Aorta (tissue), 5 donors: ENCODE results near the gene UBE2E1. TPM values are rescaled to one million over a fixed set of nuclear protein-coding genes. Genes with fewer than 3 reads are reported as not detected.

Source experiments
- ATAC-seq: fragments of 200-7000 bp; cut with Tn5 transposase; one replicate; pipeline ENCODE4 v1.9.1; 2022; ENCODE audit warnings: moderate library complexity; ENCODE audit not compliant: low FRiP score
- DNase-seq, 2 donors: peaks; one replicate each; pipeline ENCODE4 v3.0.0-alpha.2; 2020
- H3K27ac ChIP-seq, 2 donors: one replicate each; pipeline ENCODE4 v1.5.1; 2013; ENCODE audit warnings: low read length in 2 of 2, mild to moderate bottlenecking in 2 of 2, moderate library complexity in 2 of 2, control low read depth in 1 of 2, inconsistent platforms in 1 of 2, low read depth in 1 of 2
- H3K27me3 ChIP-seq, 2 donors: one replicate each; pipeline ENCODE4 v1.6.1; 2013; ENCODE audit warnings: control low read depth in 1 of 2, low read length in 1 of 2, mild to moderate bottlenecking in 1 of 2, moderate library complexity in 1 of 2; ENCODE audit not compliant: insufficient read depth in 2 of 2, control insufficient read depth in 1 of 2
- H3K36me3 ChIP-seq, 2 donors: one replicate each; pipeline ENCODE4 v1.6.1; 2013; ENCODE audit warnings: control low read depth in 1 of 2, low read length in 1 of 2, mild to moderate bottlenecking in 1 of 2; ENCODE audit not compliant: insufficient read depth in 2 of 2, control insufficient read depth in 1 of 2
- H3K4me1 ChIP-seq, 2 donors: one replicate each; pipeline ENCODE4 v1.6.1; 2013; ENCODE audit warnings: low read length in 2 of 2, control low read depth in 1 of 2, mild to moderate bottlenecking in 1 of 2, moderate library complexity in 1 of 2; ENCODE audit not compliant: insufficient read depth in 2 of 2, control insufficient read depth in 1 of 2
- H3K4me3 ChIP-seq, 2 donors: one replicate each; pipeline ENCODE4 v1.5.1; 2013; ENCODE audit warnings: low read length in 2 of 2, control low read depth in 1 of 2, mild to moderate bottlenecking in 1 of 2
- H3K9me3 ChIP-seq: one replicate; pipeline ENCODE4 v1.6.1; 2013; ENCODE audit warnings: mild to moderate bottlenecking, low read length; ENCODE audit not compliant: control insufficient read depth
- WGBS, 2 donors: extraction: QIAGEN DNeasy Blood & Tissue Kit; methylation state at CpG; one replicate each; pipeline ENCODE4 v1.1.7; 2013; 5-methylcytosine and 5-hydroxymethylcytosine counted together
- intact Hi-C, 2 donors: fragments of 100-400 bp; cut with DNase I; formaldehyde crosslinking; loops; one replicate each; pipeline versions ENCODE4 v1.14.2 to v1.15.0; 2022
- polyA plus RNA-seq, 2 donors: library from polyadenylated mRNA; stranded (reverse); fragments of 200-250 nt; gene quantifications; one replicate each; pipeline ENCODE4 v1.2.3, GENCODE V29; 2013
- total RNA-seq, 2 donors: library from RNA; stranded (reverse); fragmentation: NEBNext Ultra II Directional; extraction: Animal tissue kit (Norgen Biotek cat#: 25700); gene quantifications; one replicate each; pipeline ENCODE4 v1.2.1, GENCODE V29; 2021
- donor health status: healthy with polysubstance abuse.
- donor health status: Bipolar disorder and iron deficiency.
- donor health status: DM: no; HTN: no; CAD: no.
- donor health status: DM: no; HTN: no; CAD: no.
- donor health status: DM: yes; HTN: yes; CAD: no.

Gene UBE2E1
- total and polyA plus RNA-seq, 4 donors: 62.2 to 128 (median 92.0) TPM

- H3K27me3 ChIP-seq: no peaks in the 10 kb centered on the region
- no peaks in the 10 kb centered on the region for H3K9me3 ChIP-seq
- intact Hi-C loops: loop anchor here in 1 of 2 donors (10.0 kb wide), 1 partner anchor 802 kb away; no protein-coding TSS in a partner anchor
- no peaks in the 10 kb centered on the region for H3K36me3 ChIP-seq
- ATAC-seq (no peak), DNase-seq (no peak)
- WGBS, 2 donors: 96 to 97% methylated on average over 28 of the region's 28 CpGs
- no peak overlapping the region for H3K27ac ChIP-seq
- no peak overlapping the region for H3K4me3 ChIP-seq
- no peaks in the 10 kb centered on the region for H3K4me1 ChIP-seq
Measured at GRCh38 chr3:23882487-23882918, 76.7 kb downstream of the UBE2E1 start.

GRCh38 chr3:23884481-23884880, 78.7 kb downstream of the UBE2E1 start:
- Histone ChIP-seq H3K4me1 (no peaks in the 10 kb centered on the region), H3K4me3 (no peak overlapping the region), H3K27ac (no peak overlapping the region), H3K27me3 (no peaks in the 10 kb centered on the region), H3K9me3 (no peaks in the 10 kb centered on the region), H3K36me3 (no peaks in the 10 kb centered on the region)
- ATAC-seq (no peak), DNase-seq (no peak)
- 84 to 88% methylated on average over 2 of the region's 2 CpGs for WGBS, 2 donors
- intact Hi-C loops: loop anchor here in 1 of 2 donors (10.0 kb wide), 1 partner anchor 800 kb away; no protein-coding TSS in a partner anchor

GRCh38 chr3:23885210-23885609, 79.5 kb downstream of the UBE2E1 start:
- no peaks in the 10 kb centered on the region for H3K4me1 ChIP-seq
- ATAC-seq (no peak), DNase-seq (no peak)
- WGBS, 2 donors: 77 to 80% methylated on average over 6 of the region's 6 CpGs
- H3K4me3 ChIP-seq: no peak overlapping the region
- no peak overlapping the region for H3K27ac ChIP-seq
- H3K27me3 ChIP-seq: no peaks in the 10 kb centered on the region
- intact Hi-C loops: loop anchor here in 1 of 2 donors (10.0 kb wide), 1 partner anchor 800 kb away; no protein-coding TSS in a partner anchor
- H3K9me3 ChIP-seq: no peaks in the 10 kb centered on the region
- H3K36me3 ChIP-seq: peaks cover 0 to 2% of the 10 kb centered on the region in 2 donors

DNA sequence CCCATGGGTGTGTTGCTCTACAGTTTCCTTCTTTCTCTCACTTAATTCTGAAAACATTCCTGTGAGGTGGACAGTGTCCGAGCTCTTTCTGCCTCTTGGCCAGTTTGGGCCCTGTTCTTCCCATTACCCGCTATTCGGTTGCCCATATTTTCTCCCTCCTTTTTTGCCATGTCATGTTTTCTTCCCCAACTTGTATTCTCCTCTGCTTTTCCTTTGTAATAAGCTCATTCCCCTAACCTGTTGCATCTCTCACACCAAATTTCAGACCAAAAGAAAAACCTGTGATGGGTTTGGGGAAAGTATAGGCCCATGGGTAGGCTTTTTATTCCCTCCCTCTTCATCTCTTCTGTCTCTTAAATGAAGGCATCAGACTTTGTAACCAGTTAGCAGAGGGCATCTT, 80.6 kb downstream of the UBE2E1 start:
- no peaks in the 10 kb centered on the region for H3K4me1 ChIP-seq
- intact Hi-C loops: loop anchor here in 1 of 2 donors (10.0 kb wide), 1 partner anchor 798 kb away; no protein-coding TSS in a partner anchor
- 92 to 93% methylated on average over 3 of the region's 3 CpGs for WGBS, 2 donors
- no peak for DNase-seq
- no peak overlapping the region for H3K4me3 ChIP-seq
- ATAC-seq: no peak
- no peaks in the 10 kb centered on the region for H3K27me3 ChIP-seq
- H3K27ac ChIP-seq: no peak overlapping the region
- H3K36me3 ChIP-seq: peaks cover 0 to 2% of the 10 kb centered on the region in 2 donors
- no peaks in the 10 kb centered on the region for H3K9me3 ChIP-seq

- H3K9me3 ChIP-seq: no peaks in the 10 kb centered on the region
- H3K4me1 ChIP-seq: no peaks in the 10 kb centered on the region
- ATAC-seq: no peak
- H3K27me3 ChIP-seq: no peaks in the 10 kb centered on the region
- H3K36me3 ChIP-seq: peaks cover 0 to 2% of the 10 kb centered on the region in 2 donors
- no peak for DNase-seq
- intact Hi-C loops: loop anchor here in 1 of 2 donors (10.0 kb wide), 1 partner anchor 796 kb away; no protein-coding TSS in a partner anchor
- H3K4me3 ChIP-seq: no peak overlapping the region
- WGBS, 2 donors: 47% methylated on average over 3 of the region's 3 CpGs
- H3K27ac ChIP-seq: no peak overlapping the region
Measured at GRCh38 chr3:23888617-23889228, 83.0 kb downstream of the UBE2E1 start.

DNA sequence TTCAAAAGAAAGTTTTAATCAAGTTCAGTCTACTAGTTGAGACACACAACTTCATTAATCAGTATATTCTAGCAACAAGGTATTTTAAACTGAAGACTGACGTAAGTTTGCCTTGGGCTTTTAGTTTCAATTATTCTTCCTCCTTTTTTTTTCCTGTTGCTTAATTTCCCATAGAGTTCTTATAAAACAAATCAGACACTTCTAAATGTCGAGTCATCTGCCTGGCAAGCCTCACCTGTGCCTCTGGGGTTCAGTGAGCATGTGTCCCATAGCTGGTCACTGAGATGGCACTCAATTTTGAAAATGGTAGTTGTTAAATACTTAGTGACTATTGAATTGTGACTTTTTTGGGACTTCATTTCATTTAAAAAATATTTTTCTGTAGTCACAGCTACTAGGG, 83.6 kb downstream of the UBE2E1 start:
- no peaks in the 10 kb centered on the region for H3K9me3 ChIP-seq
- 79 to 85% methylated on average over 2 of the region's 2 CpGs for WGBS, 2 donors
- no peak overlapping the region for H3K4me3 ChIP-seq
- intact Hi-C loops: loop anchor here in 1 of 2 donors (10.0 kb wide), 1 partner anchor 795 kb away; no protein-coding TSS in a partner anchor
- H3K27me3 ChIP-seq: no peaks in the 10 kb centered on the region
- no peak for ATAC-seq
- no peak overlapping the region for H3K27ac ChIP-seq
- H3K4me1 ChIP-seq: no peaks in the 10 kb centered on the region
- DNase-seq: no peak
- H3K36me3 ChIP-seq: peaks cover 0 to 2% of the 10 kb centered on the region in 2 donors

GRCh38 chr3:23889950-23890349, 84.2 kb downstream of the UBE2E1 start:
- Histone ChIP-seq H3K36me3 (peaks cover 0 to 2% of the 10 kb centered on the region in 2 donors), H3K4me1 (no peaks in the 10 kb centered on the region), H3K27ac (no peak overlapping the region), H3K27me3 (no peaks in the 10 kb centered on the region), H3K4me3 (no peak overlapping the region), H3K9me3 (no peaks in the 10 kb centered on the region)
- ATAC-seq (no peak), DNase-seq (no peak)
- intact Hi-C loops: loop anchor here (10.0 kb wide), 1 partner anchor 795 kb away; no protein-coding TSS in a partner anchor
- 70 to 72% methylated on average over 5 of the region's 5 CpGs for WGBS, 2 donors

GRCh38 chr3:23894254-23895061, 88.7 kb downstream of the UBE2E1 start:
- ATAC-seq: no peak
- H3K9me3 ChIP-seq: no peaks in the 10 kb centered on the region
- no peak overlapping the region for H3K27ac ChIP-seq
- WGBS, 2 donors: 85 to 91% methylated on average over 8 of the region's 8 CpGs
- no peak overlapping the region for H3K4me3 ChIP-seq
- DNase-seq: no peak
- intact Hi-C loops: loop anchor here in 1 of 2 donors (10.0 kb wide), 1 partner anchor 790 kb away; no protein-coding TSS in a partner anchor
- peaks cover 0 to 3% of the 10 kb centered on the region in 2 donors for H3K36me3 ChIP-seq
- H3K27me3 ChIP-seq: no peaks in the 10 kb centered on the region
- no peaks in the 10 kb centered on the region for H3K4me1 ChIP-seq
